H1 (cell line): ENCODE data around the gene MDFIC. TPM values are rescaled to one million over a fixed set of nuclear protein-coding genes. Genes with fewer than 3 reads are reported as not detected.

ENCODE experiments used
- BRCA1 ChIP-seq: IDR thresholded peaks from 2 replicates; pipeline ENCODE4 v1.6.1; 2012; ENCODE audit warnings: low read depth, low read length, improper control_type of control experiment
- EGR1 ChIP-seq: IDR thresholded peaks from 2 replicates; pipeline ENCODE4 v1.6.1; 2011; ENCODE audit warnings: low read depth, low read length, borderline replicate concordance
- EP300 ChIP-seq, 2 experiments: IDR thresholded peaks; 1 replicate in 1 of 2; 2 replicates in 1 of 2; pipeline ENCODE4 v1.6.1; 2011 to 2012; ENCODE audit warnings: low read depth in 2 of 2, low read length in 2 of 2, mild to moderate bottlenecking in 2 of 2, borderline replicate concordance in 1 of 2, inconsistent platforms in 1 of 2, moderate library complexity in 1 of 2
- JUN ChIP-seq: IDR thresholded peaks from 2 replicates; pipeline ENCODE4 v1.6.1; 2011; ENCODE audit warnings: low read depth, mild to moderate bottlenecking, improper control_type of control experiment, low read length
- MAFK ChIP-seq: IDR thresholded peaks from 2 replicates; pipeline ENCODE4 v1.6.1; 2012; ENCODE audit warnings: low read depth, mild to moderate bottlenecking, improper control_type of control experiment, low read length
- POLR2A ChIP-seq, 2 experiments: IDR thresholded peaks; 1 replicate in 1 of 2; 2 replicates in 1 of 2; pipeline ENCODE4 v1.6.1; 2011; ENCODE audit warnings: low read depth in 2 of 2, low read length in 2 of 2, mild to moderate bottlenecking in 2 of 2; ENCODE audit errors: control extremely low read depth in 1 of 2
- POU5F1 ChIP-seq: IDR thresholded peaks from 2 replicates; pipeline ENCODE4 v1.6.1; 2011; ENCODE audit warnings: low read depth, mild to moderate bottlenecking, low read length, moderate library complexity
- RFX5 ChIP-seq: IDR thresholded peaks from 2 replicates; pipeline ENCODE4 v1.6.1; 2011; ENCODE audit warnings: low read depth, low read length, improper control_type of control experiment, borderline replicate concordance
- SIRT6 ChIP-seq: IDR thresholded peaks from one replicate; pipeline ENCODE4 v1.7.1; 2012; ENCODE audit warnings: low read length, inconsistent platforms
- polyA plus RNA-seq, 7 experiments: library from polyadenylated mRNA; depleted of rRNA in 3 of 7; stranded (reverse) in 5 of 7; unstranded in 2 of 7; fragments of >200 nt in 5 of 7; fragments of 200-250 nt in 2 of 7; gene quantifications; 1 replicate in 5 of 7; 2 replicates in 1 of 7; 4 replicates in 1 of 7; pipeline versions ENCODE4 v1.2.1 to v1.2.3, GENCODE V29; 2011 to 2013; ENCODE audit warnings: missing spikeins in 2 of 7, mixed read lengths in 2 of 7
- total RNA-seq: library from RNA; stranded (reverse); fragmentation: NEBNext Ultra II Directional; extraction: Animal tissue kit (Norgen Biotek cat#: 25700); gene quantifications from 2 replicates; pipeline ENCODE4 v1.2.1, GENCODE V29; 2021

The MDFIC gene
- total and polyA plus RNA-seq, 2 of the 8 experiments (the other 6 are each of a cell fraction or from before 2014, with no cell fraction given) = 2.3 to 11.4 TPM

- no peak for TF ChIP-seq EGR1
- no peak for TF ChIP-seq SIRT6
- no peak for TF ChIP-seq RFX5
- TF ChIP-seq EP300 (IDR thresholded peaks at IDR 0.05; ENCODE audit: borderline replicate concordance in 1 of 2, low read depth in 2 of 2, low read length in 2 of 2) = no peak
- TF ChIP-seq MAFK = no peak
- no peak for TF ChIP-seq POLR2A (IDR thresholded peaks at IDR 0.05; ENCODE audit: control extremely low read depth in 1 of 2, low read depth in 2 of 2, low read length in 2 of 2)
- no peak for TF ChIP-seq JUN
- TF ChIP-seq BRCA1 = no peak
- TF ChIP-seq POU5F1 = no peak
- TF ChIP-seq, all 59 proteins: peak for 0
These were observed 112.1 kb downstream of the MDFIC start (continued) for GRCh38 chr7:115033917-115034459.
